NCI-H526 (cell line): Measurements from ENCODE around the gene CEP76.
"Not testable (repeated sequence)": the region's sequence is repeated elsewhere in the genome, so short reads cannot be mapped to it uniquely, and the experiment has no call there.

Source experiments
- DNase-seq, 2 experiments: peaks; one replicate each; lab custom pipeline; 2025; lab: John Stamatoyannopoulos, UW

CEP76 gene

DNA sequence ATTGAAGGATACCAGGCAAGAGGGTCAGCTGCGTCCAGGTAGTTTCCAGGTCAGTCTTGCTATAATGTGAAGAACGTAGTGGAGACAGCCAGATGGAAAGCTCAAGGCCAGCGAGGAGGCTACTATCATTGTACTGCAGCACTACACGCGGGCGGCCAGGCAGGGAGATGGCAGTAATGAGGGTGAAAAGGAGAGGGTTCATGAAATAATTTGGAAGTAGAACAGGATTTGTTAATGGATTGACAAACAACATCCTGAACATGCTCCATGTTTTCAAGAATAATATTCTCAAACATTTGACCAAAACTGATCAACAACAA, 61.7 kb downstream of the CEP76 start:
- no peak for DNase-seq

DNA sequence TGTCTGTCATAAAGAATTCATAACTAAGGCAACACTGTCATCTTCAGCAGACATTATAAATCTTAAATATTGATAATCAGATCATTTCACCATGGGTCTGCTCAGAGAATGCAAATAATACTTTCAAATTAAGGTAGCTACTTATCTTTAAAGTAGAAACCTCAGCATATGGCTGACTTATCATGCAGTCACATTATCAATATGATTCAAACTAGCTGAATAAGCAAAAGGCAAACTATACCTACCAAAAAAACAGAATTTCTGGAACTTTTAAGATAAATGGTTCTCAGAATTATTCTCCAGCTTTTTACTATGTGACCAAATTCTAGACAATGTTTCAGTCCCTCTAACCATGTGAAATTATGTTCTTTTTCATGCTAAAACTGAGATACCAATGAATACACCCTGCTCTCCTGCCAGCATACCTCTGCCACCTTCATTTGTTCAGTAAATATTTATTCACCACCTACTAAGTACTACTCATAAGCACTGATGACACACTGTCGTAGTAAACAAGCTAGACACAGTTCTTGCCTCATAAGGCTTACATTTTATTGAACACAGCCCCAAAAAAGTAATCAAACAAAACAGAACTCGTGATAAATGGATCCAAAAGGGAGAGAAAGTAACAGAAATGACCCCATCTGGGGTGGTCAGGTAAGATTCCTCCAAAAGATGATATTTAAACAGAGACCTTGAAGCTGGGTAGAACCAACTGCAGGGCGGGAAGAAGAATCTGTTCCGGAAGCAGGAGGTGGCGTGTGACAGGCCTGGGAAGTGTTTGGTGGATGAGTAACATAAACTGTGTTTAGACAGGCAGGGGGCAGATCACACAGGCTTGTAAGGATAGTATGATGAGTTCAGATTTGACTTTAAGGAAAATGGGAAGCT, 62.3 kb downstream of the CEP76 start:
- DNase-seq, result no peak

DNA sequence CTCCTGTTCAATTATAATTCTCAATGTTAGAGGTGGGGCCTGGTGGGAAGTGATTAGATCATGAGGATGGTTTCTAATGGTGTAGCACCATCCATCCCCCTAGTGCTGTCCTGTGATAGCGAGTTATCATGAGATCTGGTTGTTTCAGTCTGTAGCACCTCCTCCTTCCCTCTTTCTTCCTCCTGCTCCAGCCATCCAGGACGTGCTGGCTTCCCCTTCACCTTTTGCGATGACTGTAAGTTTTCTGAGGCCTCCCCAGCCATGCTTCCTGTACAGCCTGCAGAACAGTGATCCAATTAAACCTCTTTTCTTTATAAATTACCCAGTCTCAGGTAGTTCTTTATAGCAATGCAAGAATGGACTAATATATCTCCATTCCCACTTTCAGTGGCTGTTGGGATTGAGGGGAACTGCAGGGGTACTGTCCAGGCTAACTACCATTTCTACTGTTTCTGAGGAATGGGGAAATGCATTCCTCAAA, 63.8 kb downstream of the CEP76 start:
- DNase-seq, result no peak

DNA sequence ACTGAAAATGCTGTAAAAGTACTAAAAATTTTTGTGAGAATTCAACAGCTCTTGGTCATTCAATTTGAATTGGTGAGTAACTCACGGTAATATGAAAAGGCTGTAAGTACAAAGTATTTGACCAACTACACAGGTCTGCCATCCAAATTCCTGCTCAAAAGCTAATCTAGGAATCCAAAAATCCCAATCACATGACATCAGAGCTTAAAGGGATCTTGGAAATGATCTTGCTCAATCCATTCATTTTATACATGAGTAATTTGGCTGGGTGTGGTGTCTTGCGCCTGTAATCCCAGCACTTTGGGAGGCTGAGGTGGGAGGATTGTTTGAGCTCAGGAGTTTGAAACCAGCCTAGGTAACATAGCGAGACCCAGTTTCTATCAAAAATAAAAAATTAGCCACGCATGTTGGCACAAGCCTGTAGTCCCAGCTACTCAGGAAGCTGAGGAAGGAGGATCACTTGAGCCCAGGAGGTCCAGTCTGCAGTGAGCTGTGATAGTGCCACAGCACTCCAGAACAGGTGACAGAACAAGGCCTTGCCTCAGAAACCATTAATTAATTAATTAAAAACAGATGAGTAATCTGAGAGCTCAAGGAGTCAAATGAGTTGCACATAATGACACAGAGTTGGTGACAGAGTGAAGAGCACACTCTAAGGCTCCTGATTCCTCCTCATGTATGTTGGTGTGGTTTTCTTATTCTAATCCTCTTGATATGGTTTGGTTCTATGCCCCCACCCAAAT, 64.5 kb downstream of the CEP76 start:
- no peak for DNase-seq

DNA sequence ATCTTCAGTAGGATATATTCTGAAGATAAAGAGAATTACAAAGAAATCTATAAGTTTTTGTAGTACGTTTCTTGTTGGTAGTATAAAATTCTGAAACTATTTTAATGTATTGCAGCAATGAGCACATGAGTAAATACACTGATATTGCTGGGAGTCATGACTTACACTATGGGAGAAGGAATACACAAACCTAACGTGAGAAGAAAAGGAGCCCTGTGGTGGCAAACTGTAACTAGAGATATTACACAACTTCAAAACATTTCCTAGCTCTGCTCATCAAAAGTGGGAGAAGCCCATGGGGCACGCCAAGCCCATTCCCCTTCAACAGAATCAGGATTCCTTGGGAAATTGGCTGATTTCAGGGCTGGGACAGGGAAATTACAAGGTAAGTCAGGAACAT, 65.1 kb downstream of the CEP76 start:
- DNase-seq, result no peak

DNA sequence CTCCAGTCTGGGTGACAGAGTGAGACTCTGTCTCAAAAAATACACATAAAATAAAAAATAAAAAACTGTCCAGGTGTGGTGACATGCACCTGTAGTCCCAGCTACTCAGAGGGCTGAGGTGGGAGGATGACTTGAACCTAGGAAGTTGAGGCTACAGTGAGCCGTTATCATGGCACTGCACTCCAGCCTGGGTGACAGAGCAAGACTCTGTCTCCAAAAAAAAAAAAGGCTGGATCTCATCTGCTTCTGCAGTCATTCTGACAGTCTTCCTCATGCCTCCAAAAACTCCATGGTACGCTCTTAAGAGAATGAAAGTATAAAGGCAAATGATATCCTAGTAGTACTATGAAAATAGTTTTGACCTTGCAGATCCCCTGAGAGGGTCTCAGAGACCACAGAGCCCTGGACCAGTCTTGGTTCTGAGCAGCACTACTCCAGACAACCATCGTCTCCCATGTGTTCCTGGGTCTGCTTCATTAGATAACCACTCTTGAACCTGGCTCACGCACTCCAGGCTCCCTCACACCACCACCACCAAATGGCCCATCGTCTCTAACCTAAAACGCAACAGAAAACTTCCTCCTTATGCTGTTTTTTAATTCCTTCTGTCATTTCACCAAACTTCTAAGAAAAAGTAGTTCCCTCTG, 70.6 kb downstream of the CEP76 start:
- DNase-seq, result no peak

DNA sequence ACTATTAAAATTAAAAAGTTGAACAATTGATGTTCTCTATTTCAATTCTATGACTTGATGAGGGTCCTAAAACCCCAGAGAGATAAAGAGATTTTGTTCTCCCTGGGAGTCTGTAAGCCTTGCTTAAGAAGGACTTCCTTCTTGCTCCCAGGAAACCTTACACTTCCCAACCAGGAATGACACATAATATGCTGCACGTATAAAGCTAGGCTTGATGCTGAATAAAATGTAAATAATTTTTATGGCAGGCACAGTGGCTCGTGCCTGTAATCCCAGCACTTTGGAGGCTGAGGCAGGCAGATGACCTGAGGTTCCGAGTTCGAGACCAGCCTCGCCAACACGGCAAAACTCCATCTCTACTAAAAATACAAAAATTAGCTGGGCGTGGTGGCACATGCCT, 72.4 kb downstream of the CEP76 start:
- DNase-seq, result no peak

DNA sequence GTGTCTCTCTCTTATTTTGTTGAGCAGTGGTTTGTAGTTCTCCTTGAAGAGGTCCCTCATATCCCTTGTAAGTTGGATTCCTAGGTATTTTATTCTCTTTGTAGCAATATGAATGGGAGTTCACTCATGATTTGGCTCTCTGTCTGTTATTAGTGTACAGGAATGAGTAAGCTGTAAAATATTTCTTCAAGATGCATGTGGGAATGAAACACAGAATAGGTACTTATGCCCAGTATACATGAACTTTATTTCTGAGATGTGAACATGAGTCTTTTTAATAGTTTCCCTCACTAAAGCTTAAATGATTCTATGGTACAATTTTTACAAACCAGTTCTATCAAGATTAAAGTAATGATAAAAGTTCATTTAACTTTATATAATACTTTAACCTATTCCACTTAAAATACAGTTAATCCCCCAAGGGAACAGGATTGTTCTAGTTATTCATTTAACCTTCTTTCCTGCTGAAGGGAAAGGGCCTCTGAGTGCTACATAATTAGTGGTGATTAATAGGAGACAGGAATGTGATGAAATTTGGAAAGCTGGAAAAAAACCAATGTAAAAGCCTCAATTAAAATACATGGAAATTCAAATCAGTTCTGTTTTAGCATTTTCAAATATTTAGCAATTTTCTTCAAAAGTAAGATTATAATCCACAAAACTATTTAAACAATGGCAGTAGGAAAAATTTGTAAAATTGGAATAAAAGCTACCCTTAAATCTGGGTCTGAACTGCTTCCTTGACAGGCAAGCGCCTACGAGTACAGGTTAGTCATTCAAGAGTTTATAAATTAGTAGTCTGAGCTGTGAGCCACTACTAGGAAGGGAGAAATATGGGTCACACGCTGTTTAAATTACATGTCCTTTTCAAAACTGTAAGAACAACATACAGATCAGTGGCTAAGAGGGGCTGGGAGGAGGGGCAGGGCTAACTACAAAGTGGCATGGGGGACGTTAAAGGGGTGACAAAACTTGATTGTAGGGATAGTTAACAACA, 73.5 kb downstream of the CEP76 start:
- DNase-seq, result no peak

DNA sequence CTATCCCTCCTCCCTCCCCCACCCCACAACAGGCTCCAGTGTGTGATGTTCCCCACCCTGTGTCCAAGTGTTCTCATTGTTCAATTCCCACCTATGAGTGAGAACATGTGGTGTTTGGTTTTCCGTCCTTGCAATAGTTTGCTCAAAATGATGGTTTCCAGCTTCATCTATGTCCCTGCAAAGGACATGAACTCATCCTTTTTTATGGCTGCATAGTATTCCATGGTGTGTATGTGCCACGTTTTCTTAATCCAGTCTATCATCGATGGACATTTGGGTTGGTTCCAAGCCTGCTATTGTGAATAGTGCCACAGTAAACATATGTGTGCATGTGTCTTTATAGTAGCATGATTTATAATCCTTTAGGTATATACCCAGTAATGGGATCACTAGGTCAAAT, 75.3 kb downstream of the CEP76 start:
- not testable (repeated sequence) for DNase-seq

DNA sequence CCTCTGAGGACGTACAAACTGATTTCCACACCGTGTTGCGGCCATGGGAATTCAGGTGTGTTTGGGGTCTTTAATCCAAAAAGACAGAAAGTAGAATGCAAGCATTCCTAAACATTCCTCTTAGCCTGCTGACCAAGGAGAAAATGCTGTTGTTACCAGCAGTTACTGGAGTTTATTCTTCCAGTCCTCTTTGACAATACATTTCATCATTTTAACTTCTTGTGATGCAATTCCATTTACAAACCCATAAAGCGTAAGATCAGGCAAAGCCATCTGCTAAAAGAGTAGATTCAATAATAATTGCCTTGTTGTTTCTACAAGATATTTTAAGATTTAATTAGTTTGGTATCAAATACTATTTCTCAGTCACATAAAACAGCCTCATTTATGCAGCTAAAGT, 77.3 kb downstream of the CEP76 start:
- DNase-seq, result no peak
